Left cardiac atrium (tissue), 4 donors: ENCODE data around the gene FOXO4. TPM values are rescaled to one million over a fixed set of nuclear protein-coding genes. Genes with fewer than 3 reads are reported as not detected.

Experiments
- ATAC-seq, 2 donors: fragments of 200-7000 bp; cut with Tn5 transposase; one replicate each; pipeline ENCODE4 v1.9.1; 2020; ENCODE audit warnings: mild to moderate bottlenecking in 2 of 2, moderate library complexity in 2 of 2
- DNase-seq: peaks from one replicate; pipeline ENCODE4 v3.0.0-alpha.2; 2020
- intact Hi-C, 2 donors: fragments of 100-400 bp; cut with DNase I; formaldehyde crosslinking; loops; one replicate each; pipeline versions ENCODE4 v1.14.1 to v1.15.1; 2022 to 2023
- total RNA-seq, 2 donors: library from RNA; stranded (reverse); fragmentation: NEBNext Ultra II Directional; extraction: Animal tissue kit (Norgen Biotek cat#: 25700); gene quantifications; one replicate each; pipeline ENCODE4 v1.2.1, GENCODE V29; 2021
- donor health status: DM: no; HTN: yes; CAD: no.
- donor health status: DM: no; HTN: yes; CAD: no; lungs with severe emphysema.
- donor health status: DM: yes; HTN: yes; CAD: no.
- donor health status: Dilated cardiomyopathy.

FOXO4 gene
- total RNA-seq, 2 donors from 2014 or later: 28.5 to 30.9 TPM

DNA sequence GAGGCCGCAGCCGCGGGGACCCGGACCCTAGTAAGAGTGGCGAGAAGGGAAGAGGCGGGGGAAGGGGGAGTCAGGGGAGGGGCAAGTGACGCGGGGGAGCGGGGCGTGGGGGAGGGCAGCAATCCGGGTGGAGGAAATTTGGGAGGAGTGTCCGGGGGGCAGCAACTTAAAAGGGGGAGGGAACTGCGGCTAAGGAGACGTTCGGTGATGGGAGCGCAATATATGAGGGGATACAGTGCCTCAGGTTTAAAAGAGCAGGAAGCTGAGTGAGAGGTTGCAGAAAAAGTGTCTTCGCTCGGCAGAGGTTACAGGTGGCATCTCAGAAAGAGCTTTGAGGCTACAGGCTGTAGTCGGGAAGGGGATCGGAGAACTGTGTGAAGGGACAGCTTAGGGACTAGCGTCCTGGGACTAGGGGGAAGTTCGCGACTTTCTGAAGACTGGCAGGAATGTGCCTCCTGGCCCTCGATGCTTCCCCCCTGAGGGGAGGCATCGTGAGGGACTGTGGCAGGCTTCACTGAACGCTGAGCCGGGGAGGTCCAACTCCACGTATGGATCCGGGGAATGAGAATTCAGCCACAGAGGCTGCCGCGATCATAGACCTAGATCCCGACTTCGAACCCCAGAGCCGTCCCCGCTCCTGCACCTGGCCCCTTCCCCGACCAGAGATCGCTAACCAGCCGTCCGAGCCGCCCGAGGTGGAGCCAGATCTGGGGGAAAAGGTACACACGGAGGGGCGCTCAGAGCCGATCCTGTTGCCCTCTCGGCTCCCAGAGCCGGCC lies 519 bp downstream of the FOXO4 start:
- DNase-seq (no peak), ATAC-seq (peak; percentile 83 to 88)
- intact Hi-C loops: loop anchor here in 1 of 2 donors (5.0 kb wide), 1 partner anchor 81 kb away; no protein-coding TSS in a partner anchor

DNA sequence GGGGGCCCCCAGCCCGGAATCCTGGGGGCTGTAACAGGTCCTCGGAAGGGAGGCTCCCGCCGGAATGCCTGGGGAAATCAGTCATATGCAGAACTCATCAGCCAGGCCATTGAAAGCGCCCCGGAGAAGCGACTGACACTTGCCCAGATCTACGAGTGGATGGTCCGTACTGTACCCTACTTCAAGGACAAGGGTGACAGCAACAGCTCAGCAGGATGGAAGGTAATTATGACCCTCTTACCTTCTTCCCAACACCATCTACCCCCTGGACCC lies 1.0 kb downstream of the FOXO4 start:
- intact Hi-C loops: loop anchor here in 1 of 2 donors (5.0 kb wide), 1 partner anchor 81 kb away; no protein-coding TSS in a partner anchor
- DNase-seq (no peak), ATAC-seq (no peak)

DNA sequence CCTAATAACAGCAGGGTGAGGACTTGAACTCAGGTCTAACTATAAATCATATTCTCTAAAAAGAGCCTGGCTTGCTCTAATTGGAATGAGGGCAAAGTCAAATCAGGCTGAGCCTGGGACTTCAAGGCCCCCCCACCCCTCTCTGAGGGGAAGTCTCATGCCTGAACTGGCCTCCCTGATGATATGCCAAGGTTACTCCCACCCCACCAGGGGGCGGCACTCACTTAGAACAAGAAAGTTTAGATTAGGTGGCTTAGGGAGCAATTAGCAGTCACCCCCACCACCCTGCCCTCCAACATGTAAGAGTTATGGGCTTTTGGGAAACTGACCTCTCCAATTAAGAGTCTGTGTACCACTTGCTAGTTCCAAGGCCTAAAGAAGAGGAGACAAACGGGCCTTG lies 2.7 kb downstream of the FOXO4 start:
- intact Hi-C loops: loop anchor here in 1 of 2 donors (5.0 kb wide), 1 partner anchor 79 kb away; no protein-coding TSS in a partner anchor
- ATAC-seq: no peak
- DNase-seq: peak; percentile 62

DNA sequence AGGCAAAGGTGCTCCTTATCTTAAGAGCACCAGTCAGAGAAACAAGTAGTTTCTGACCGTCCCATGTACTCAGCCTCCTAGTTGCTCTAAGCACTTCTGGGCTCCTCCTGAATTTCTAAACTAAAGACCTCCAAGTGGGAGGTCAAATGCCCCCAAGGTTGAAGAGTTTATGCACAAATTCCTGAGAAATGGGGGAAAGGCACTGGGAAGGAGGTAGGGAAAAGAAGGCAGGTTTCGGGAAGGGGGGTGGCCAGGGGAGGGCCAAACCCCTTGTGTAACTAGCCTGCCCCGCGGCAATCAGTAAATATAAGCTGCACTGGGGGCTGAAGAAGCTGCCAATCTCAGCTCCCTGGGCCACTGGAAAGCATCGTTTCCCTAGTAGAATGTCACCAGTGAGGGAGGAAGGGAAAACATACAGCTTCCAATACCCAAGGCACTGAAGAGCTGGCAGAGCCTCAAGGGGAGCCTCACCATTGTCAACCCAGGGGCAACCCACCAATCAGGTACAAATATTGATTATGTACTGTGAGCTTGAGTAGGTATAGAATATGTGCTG lies 3.4 kb downstream of the FOXO4 start:
- DNase-seq: no peak
- ATAC-seq: no peak
- intact Hi-C loops: loop anchor here in 1 of 2 donors (5.0 kb wide), 1 partner anchor 78 kb away; no protein-coding TSS in a partner anchor

DNA sequence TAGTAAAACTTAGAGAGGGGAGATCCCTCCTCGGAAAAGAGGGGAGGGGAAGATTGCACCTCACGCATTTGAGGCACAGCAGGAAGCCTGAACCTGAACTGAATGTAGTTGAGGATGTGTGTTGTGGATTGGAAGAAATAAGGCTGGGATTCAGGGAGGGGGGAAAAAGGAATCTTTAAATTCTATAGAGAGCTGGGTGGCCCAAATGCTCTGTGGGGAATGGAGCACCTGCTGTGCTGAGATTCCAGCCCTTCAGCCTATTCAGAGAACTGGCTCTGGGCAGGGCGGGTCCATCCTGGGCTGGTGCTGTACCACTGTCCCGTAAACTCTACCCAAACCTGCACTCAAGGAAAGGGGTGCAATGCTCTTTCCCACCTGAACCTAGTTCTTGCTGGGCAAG lies 4.1 kb downstream of the FOXO4 start:
- intact Hi-C loops: loop anchor here in 1 of 2 donors (5.0 kb wide), 1 partner anchor 78 kb away; no protein-coding TSS in a partner anchor
- ATAC-seq (no peak), DNase-seq (no peak)

DNA sequence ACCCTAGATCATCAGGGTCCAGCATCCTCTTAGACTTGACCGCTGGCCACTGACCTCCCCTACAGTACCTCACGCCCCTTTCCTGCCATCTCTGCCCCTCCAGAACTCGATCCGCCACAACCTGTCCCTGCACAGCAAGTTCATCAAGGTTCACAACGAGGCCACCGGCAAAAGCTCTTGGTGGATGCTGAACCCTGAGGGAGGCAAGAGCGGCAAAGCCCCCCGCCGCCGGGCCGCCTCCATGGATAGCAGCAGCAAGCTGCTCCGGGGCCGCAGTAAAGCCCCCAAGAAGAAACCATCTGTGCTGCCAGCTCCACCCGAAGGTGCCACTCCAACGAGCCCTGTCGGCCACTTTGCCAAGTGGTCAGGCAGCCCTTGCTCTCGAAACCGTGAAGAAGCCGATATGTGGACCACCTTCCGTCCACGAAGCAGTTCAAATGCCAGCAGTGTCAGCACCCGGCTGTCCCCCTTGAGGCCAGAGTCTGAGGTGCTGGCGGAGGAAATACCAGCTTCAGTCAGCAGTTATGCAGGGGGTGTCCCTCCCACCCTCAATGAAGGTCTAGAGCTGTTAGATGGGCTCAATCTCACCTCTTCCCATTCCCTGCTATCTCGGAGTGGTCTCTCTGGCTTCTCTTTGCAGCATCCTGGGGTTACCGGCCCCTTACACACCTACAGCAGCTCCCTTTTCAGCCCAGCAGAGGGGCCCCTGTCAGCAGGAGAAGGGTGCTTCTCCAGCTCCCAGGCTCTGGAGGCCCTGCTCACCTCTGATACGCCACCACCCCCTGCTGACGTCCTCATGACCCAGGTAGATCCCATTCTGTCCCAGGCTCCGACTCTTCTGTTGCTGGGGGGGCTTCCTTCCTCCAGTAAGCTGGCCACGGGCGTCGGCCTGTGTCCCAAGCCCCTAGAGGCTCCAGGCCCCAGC lies 5.2 kb downstream of the FOXO4 start:
- DNase-seq: no peak
- no peak for ATAC-seq
- intact Hi-C loops: no loop called here

DNA sequence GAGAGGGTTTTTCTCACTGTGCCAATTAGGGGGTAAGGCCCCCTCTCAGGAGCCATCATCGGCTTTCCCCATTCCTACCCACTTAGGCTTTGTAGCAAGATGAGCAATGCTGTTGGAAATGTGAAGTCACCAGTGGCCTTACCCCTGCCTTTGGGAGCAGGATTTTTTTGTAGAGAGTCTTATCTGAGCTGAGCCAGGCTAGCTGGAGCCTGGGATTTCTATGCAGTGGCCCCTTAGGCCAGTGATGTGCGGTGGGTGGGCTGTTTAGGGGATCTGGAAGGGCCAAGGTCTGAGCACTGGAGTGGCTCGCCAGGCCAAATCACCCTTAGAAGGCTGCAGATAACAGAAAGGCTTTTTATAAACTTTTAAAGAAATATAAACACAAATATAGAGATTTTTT lies 6.6 kb downstream of the FOXO4 start:
- ATAC-seq (no peak), DNase-seq (no peak)
- intact Hi-C loops: no loop called here

DNA sequence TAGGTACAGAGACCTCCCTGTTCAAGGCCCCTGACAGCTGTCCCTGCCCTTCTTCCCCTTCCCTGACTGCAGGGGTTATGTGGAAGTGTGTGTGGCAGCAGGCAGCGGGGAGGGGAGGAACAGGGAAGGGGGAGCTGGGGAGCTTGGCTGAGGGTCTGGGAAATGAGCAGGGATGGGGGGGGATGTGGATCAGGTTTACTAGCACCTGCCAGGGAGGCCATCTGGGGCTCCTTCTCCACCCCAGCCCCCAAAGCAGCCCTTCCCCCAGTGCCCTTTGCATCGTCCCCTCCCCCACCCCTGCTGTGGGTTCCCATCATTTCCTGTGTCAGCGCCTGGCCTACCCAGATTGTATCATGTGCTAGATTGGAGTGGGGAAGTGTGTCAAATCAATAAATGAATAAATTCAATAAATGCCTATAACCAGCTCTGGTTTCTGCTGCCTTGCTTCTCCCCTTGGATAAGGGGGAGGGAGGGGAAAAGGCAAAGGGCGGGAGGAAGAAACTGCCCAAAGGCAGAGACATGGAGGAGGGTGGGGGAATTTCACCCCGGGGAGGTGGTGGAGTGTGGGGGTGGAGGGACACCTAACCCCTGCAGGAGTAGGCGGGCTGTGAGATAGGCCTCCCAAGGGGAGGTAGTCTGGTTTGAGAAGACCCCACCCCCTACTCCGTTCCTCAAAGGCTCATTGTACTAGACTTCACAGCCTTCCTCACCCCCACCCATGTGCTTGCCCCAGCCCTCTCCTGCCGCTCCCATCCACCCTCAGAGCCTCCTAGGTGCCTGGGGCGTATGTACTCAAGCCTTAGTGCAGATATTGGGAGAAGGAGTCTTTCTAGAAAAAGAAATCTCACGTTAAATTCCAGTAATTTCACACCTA lies 7.7 kb downstream of the FOXO4 start:
- ATAC-seq: peak; percentile 36 to 41

DNA sequence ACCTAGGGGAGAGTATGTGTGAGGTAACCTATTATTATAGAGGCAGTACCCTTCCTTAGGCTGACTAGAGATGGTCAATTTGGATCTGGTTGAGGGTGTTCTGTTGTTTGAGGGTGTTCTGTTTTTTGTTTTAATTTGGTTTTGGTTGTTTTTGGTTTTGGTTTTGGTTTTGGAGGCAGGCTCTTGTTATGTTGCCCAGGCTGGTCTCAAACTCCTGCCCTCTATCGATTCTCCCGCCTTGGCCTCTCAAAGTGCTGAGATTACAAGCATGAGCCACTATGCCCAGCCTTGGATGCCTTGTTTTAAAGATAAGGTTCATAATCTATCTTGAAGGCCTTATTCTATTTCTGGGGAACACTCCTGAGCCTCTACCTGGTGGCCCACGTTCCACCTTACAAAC lies 10.0 kb downstream of the FOXO4 start:
- ATAC-seq: no peak
- intact Hi-C loops: no loop called here
- DNase-seq: no peak

More for the DNA sequence above, 7.7 kb downstream of the FOXO4 start:
- no peak for DNase-seq
- intact Hi-C loops: no loop called here

DNA sequence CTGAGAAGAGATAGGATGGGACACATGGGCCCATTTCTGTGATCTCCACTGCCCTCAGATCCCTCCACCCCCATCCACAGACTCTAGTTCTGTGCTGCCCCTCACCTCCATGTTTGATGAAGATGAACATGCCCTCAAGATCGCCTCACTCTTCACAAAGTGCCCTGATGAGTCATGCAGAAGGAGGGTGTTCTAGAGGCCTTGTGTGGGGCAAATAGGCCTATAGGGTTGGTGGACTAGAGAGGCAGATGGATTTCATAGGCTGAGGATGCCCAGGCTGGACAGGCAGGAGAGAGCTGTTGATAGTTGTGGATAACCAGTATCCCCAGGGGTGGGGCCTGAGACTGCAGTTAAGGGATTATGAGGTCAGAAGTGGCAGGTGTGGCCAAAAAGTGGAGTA lies 10.8 kb downstream of the FOXO4 start, which contains the start of gene CXorf65:
Gene CXorf65 (minus strand): TSS at position 314 of the 400 bp plus-strand sequence. CDS start 184 bp downstream, at position 130.
- ATAC-seq (no peak), DNase-seq (no peak)
- intact Hi-C loops: no loop called here

DNA sequence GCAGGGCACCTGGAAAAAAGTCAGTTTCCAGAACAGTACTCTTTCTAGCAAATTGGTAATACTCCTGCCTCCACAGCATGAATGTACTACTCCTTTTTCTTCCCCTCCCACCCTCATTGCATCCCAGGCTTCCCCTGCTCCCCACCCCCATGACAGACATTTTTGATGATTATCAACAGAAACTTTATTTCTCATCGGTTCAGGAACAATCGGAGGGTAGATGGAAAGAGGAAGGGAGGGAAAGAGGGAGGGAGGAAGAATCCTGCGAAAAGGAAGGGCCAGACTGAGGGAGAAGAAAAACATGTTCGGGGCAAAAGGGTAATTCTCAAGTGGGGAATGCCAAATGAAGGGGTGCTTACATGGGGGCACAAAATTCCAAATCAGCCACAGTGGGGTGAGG lies 11.6 kb downstream of the FOXO4 start:
- no peak for ATAC-seq
- intact Hi-C loops: no loop called here

DNA sequence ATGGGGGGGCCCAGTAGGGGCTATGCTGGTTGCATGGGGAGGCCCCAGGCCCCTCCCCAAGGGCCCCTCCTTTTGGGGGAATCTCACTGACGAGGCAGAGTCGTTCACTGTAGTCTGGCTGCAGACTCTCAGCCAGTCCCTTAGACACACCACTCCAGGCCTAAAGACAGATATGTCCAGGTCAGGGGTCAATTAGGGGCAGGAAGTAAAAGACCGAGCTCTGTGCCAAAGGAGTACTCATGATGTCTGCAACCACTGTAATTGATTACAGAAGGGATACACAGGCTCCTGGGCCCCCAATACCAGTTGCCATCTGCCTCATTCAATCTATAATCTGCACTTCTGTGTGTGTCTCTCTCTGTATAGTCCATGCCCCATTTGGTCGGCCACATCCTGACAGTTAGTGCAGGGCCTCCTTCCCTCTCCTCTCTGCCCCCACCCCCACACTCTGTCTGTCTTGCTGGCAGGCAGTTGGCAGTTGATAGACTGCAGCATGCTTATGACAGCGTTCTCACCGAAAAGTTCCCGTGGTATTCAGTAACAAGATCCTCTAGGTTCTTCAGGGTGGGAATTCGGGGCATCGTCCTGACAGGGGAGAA lies 12.2 kb downstream of the FOXO4 start:
- ATAC-seq (no peak), DNase-seq (no peak)
- intact Hi-C loops: no loop called here

More for the DNA sequence above, 11.6 kb downstream of the FOXO4 start:
- no peak for DNase-seq

DNA sequence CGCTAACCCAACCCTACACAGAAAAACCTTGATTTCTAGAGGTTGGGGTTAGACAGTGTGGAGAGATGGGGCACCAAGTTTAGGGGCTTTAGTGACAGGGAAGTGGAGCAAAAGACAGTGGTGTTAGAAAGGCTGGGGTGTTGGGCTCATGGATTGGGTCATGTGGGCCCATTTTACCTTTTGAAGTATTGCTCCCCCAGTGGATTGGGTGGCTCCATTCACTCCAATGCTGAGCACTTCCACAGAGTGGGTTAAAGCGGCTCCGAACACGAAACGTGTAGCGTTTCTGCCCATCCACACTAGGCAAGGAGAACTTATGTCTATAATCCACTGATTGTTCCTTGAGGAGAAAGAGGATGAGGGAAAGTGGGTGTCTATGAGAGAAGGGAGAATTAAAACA lies 13.4 kb downstream of the FOXO4 start:
- no peak for ATAC-seq
- DNase-seq: no peak
- intact Hi-C loops: no loop called here

DNA sequence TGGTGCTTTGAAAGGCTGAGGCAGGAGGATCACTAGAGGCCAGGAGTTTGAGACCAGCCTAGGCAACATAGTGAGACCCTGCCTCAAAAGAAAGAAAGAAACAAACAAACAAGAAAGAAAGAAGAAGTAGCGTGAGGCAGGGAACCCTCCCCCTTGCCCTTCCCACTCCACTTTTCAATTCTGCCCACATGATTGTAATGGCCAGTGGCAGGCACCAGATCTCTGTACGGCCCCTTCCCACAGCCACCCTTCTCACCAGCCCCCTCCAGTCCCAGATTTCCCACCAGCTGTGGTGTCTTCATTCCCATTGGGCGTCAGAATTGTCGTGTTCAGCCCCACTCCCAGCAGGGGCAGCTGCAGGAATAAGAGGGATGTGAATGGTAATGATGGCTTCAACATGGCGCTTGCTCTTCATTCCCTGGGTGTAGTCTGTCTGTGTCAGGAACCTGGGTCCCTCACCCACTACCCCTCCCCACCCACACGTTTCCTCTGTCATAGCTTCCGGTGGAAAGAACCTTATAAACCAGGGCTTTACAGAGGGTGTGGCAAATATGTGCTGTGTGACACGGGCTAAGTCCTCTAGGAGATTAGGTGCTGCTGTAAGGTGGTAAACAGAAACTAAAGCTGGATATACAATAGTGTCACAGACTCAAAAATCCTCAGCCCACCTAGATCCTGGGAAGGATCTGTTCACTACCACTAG lies 15.6 kb downstream of the FOXO4 start, which contains the start of gene IL2RG:
Gene IL2RG (minus strand): TSS at position 437 of the 703 bp plus-strand sequence. CDS start 38 bp downstream, at position 399.
- DNase-seq (no peak), ATAC-seq (peak in 1 of 2 donors; percentile 82)
- intact Hi-C loops: no loop called here

DNA sequence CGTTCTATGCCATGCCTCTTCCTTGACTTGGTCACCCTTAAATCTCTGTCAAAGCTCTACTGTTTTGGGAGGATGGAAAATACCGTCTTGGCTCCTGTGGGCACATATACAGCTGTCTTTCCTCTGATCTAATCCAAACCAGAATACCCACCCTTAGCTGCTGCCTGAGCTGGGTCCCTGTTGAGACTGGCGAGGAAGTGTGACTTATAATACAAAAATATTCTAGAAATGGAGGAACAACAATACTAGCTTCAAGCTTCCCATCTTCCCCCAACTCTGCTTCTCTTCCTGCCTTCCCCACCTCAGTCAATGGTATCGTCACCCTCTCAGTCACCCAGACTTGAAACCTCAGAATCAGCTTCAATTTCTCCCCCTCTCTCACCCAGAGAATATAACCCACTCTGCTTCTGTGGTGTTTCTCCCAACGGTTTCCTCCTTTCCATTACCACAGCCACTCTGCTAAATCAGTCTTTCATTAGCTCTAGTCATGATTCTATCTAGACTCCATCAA lies 16.3 kb downstream of the FOXO4 start:
- no peak for DNase-seq
- ATAC-seq: no peak
- intact Hi-C loops: no loop called here

DNA sequence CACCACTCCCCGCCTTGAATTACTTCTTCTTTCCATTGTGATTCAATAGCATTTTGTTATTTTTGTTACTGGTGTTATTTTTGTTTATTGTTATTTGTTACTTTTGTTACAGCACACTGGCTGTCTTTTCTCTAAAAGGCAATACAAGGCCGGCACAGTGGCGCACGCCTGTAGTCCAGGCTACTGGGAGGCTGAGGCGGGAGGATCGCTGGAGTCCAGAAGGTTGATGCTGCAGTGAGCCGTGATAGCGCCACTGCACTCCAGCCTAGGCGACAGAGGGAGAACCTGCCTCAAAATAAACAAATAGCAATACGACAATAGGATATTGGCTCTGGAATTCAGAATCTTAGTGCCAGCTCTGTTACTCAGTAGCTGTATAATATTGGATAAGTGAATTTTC lies 21.7 kb downstream of the FOXO4 start:
- no peak for ATAC-seq

More for the DNA sequence above, 21.7 kb downstream of the FOXO4 start:
- intact Hi-C loops: no loop called here
- no peak for DNase-seq
